HepG2 (cell line): ENCODE measurements around the gene RAB8A. TPM values are rescaled to one million over a fixed set of nuclear protein-coding genes. Genes with fewer than 3 reads are reported as not detected.

Experiments
- ATAC-seq: fragments of 200-7000 bp; cut with Tn5 transposase; 3 replicates; pipeline ENCODE4 v1.9.1; 2020; ENCODE audit warnings: mild to moderate bottlenecking, moderate library complexity
- BruUV-seq: library from RNA; stranded (reverse); fragments of 400-500 nt; replicated peaks from 2 replicates; lab custom pipeline; 2021; lab: Mats Ljungman, UMichigan
- CTCF ChIA-PET: fragments of 300-600 bp; formaldehyde crosslinking; extraction: SDS; loops from one replicate; lab custom pipeline; 2021; ENCODE audit warnings: low total read pairs, inconsistent platforms, low intra/inter-chr PET ratio; lab: Yijun Ruan, JAX
- POLR2A ChIA-PET: fragments of 350-600 bp; sonication (Branson Sonifier 250); formaldehyde crosslinking; loops from one replicate; lab custom pipeline; 2020; ENCODE audit warnings: antibody characterized with exemption, inconsistent platforms; lab: Yijun Ruan, JAX
- DNase-seq: peaks from one replicate; pipeline ENCODE4 v3.0.0-alpha.2; 2015; ENCODE audit warnings: low spot score
- FAIRE-seq: peaks from 3 replicates; lab custom pipeline; 2011; peaks lifted over from hg19 to GRCh38; lab: Jason Lieb, UNC
- H2AFZ ChIP-seq: one replicate; pipeline ENCODE4 v1.6.1; 2011; ENCODE audit warnings: low read length, inconsistent platforms
- H3K27ac ChIP-seq: fragments of 300-600 bp; 3 replicates; pipeline ENCODE4 v1.8.0; 2011; ENCODE audit warnings: mixed run types, mild to moderate bottlenecking, mixed read lengths, low read length, inconsistent platforms; ENCODE audit not compliant: insufficient read depth; ENCODE audit errors: extremely low read length
- H3K27me3 ChIP-seq, 2 experiments: fragments of 200-600 bp in 1 of 2; 2 replicates in 1 of 2; 3 replicates in 1 of 2; pipeline versions ENCODE4 v1.6.0 to v1.8.0; 2011; ENCODE audit warnings: low read length in 2 of 2, mild to moderate bottlenecking in 2 of 2, moderate library complexity in 2 of 2, inconsistent platforms in 1 of 2; ENCODE audit not compliant: insufficient read depth in 2 of 2, control insufficient read depth in 1 of 2
- H3K36me3 ChIP-seq, 2 experiments: fragments of 200-600 bp in 1 of 2; replicated peaks in 1 of 2; 2 replicates in 1 of 2; 3 replicates in 1 of 2; pipeline versions ENCODE4 v1.5.1 to v1.8.0; 2011; ENCODE audit warnings: low read length in 2 of 2, inconsistent platforms in 1 of 2; ENCODE audit not compliant: insufficient read depth in 2 of 2, control insufficient read depth in 1 of 2
- H3K4me1 ChIP-seq: 2 replicates; pipeline ENCODE4 v1.5.1; 2012; ENCODE audit warnings: low read length, inconsistent platforms; ENCODE audit not compliant: insufficient read depth
- H3K4me2 ChIP-seq: 2 replicates; pipeline ENCODE4 v1.6.0; 2011; ENCODE audit warnings: low read depth, low read length, inconsistent platforms
- H3K4me3 ChIP-seq, 3 experiments: fragments of 200-600 bp in 1 of 3; sonication (generic), shearing (Covaris generic) in 1 of 3; replicated peaks in 1 of 3; 2 replicates each; pipeline ENCODE4 v1.5.1; 2011 to 2016; ENCODE audit warnings: low read length in 3 of 3, inconsistent platforms in 2 of 3, low read depth in 2 of 3, mild to moderate bottlenecking in 2 of 3, control low read depth in 1 of 3, mixed read lengths in 1 of 3; ENCODE audit not compliant: insufficient read depth in 1 of 3
- H3K79me2 ChIP-seq: one replicate; pipeline ENCODE4 v1.6.1; 2011; ENCODE audit warnings: low read length, inconsistent platforms; ENCODE audit not compliant: insufficient read depth
- H3K9ac ChIP-seq: 2 replicates; pipeline ENCODE4 v1.6.0; 2011; ENCODE audit warnings: mild to moderate bottlenecking, low read depth, low read length, inconsistent platforms; ENCODE audit not compliant: insufficient read depth
- H3K9me3 ChIP-seq: 2 replicates; pipeline ENCODE4 v1.5.1; 2012; ENCODE audit warnings: mild to moderate bottlenecking, low read length
- H4K20me1 ChIP-seq: 2 replicates; pipeline ENCODE4 v1.6.0; 2011; ENCODE audit warnings: inconsistent platforms, mild to moderate bottlenecking, low read length, moderate library complexity; ENCODE audit not compliant: insufficient read depth
- ARNT ChIP-seq: fragments of 450-650 bp; IDR thresholded peaks from 2 replicates; pipeline ENCODE4 v1.6.1; 2017
- BHLHE40 ChIP-seq: IDR thresholded peaks from 2 replicates; pipeline ENCODE4 v1.6.1; 2011; ENCODE audit warnings: low read length, improper control_type of control experiment
- EZH2 ChIP-seq: conservative IDR thresholded peaks from 2 replicates; pipeline ENCODE4 v1.6.1; 2012; ENCODE audit warnings: mild to moderate bottlenecking, low read depth, low read length, moderate library complexity
- HNF4G ChIP-seq, 2 experiments: sonication (generic) in 1 of 2; formaldehyde crosslinking in 1 of 2; IDR thresholded peaks; 2 replicates each; pipeline versions ENCODE4 v1.4.0 to v1.6.1; 2011 to 2020; ENCODE audit warnings: borderline replicate concordance in 2 of 2, low read depth in 2 of 2, mild to moderate bottlenecking in 2 of 2, low read length in 1 of 2, missing genetic modification reagents in 1 of 2, moderate library complexity in 1 of 2
- PRMT3 ChIP-seq: sonication (generic); formaldehyde crosslinking; IDR thresholded peaks from 2 replicates; pipeline ENCODE4 v1.8.1; 2022; ENCODE audit warnings: low read depth, mild to moderate bottlenecking, moderate library complexity, missing genetic modification reagents, borderline replicate concordance
- SALL2 ChIP-seq: sonication (generic); formaldehyde crosslinking; IDR thresholded peaks from 2 replicates; pipeline ENCODE4 v1.8.1; 2023; ENCODE audit warnings: mild to moderate bottlenecking, missing genetic modification reagents, inconsistent platforms
- ZNF589 ChIP-seq: sonication (generic); formaldehyde crosslinking; conservative IDR thresholded peaks from 2 replicates; pipeline ENCODE4 v1.8.0; 2022; ENCODE audit warnings: mild to moderate bottlenecking, moderate library complexity, missing genetic modification reagents
- ZNF768 ChIP-seq: sonication (generic); formaldehyde crosslinking; IDR thresholded peaks from 2 replicates; pipeline ENCODE4 v1.4.0; 2020; ENCODE audit warnings: missing genetic modification reagents
- WGBS: methylation state at CpG from one replicate; pipeline ENCODE4 v1.1.6; 2017; ENCODE audit warnings: low lambda C conversion rate; 5-methylcytosine and 5-hydroxymethylcytosine counted together
- in situ Hi-C: cut with HindIII; loops from 2 replicates; pipeline ENCODE4 v1.10.0; 2017; ENCODE audit warnings: low pct_unique_long_range_greater_than_20kb; ENCODE audit not compliant: extremely low pct_ligation_motif_present
- intact Hi-C: fragments of 100-400 bp; cut with micrococcal nuclease; formaldehyde crosslinking; loops from one replicate; pipeline ENCODE4 v1.10.0; 2022; ENCODE audit not compliant: unreplicated experiment
- polyA plus RNA-seq, 8 experiments: library from polyadenylated mRNA; depleted of rRNA in 3 of 8; stranded (reverse) in 7 of 8; unstranded in 1 of 8; fragments of >200 nt; fragmentation: Illumina TruSeq in 4 of 8; extraction: Trizol in 4 of 8; gene quantifications; 2 replicates each; pipeline versions ENCODE4 v1.2.1 to v1.2.3, GENCODE V29; 2011 to 2016; ENCODE audit warnings: low read depth in 4 of 8, missing spikeins in 1 of 8, mixed read lengths in 1 of 8; ENCODE audit not compliant: insufficient read depth in 1 of 8
- total RNA-seq, 5 experiments: library from RNA; depleted of rRNA; stranded (reverse); fragments of >200 nt; fragmentation: Illumina TruSeq; extraction: Trizol; gene quantifications; 2 replicates each; pipeline ENCODE4 v1.2.3, GENCODE V29; 2016; ENCODE audit warnings: low read depth in 1 of 5
- TF ChIP-seq, protein P1 (sequence below): sonication (generic); formaldehyde crosslinking; IDR thresholded peaks from 2 replicates; pipeline ENCODE4 v1.5.0; 2020; ENCODE audit warnings: missing genetic modification reagents, mild to moderate bottlenecking, borderline replicate concordance
- TF ChIP-seq, protein P2 (sequence below): sonication (generic); formaldehyde crosslinking; IDR thresholded peaks from 2 replicates; pipeline ENCODE4 v1.9.0; 2021; ENCODE audit warnings: missing genetic modification reagents, mild to moderate bottlenecking, borderline replicate concordance

The RAB8A gene
- total and polyA plus RNA-seq, 2 of the 13 experiments (the other 11 are each of a cell fraction or from before 2014, with no cell fraction given): 36.7 to 45.0 TPM

GRCh38 chr19:16112778-16113177 is 1.1 kb downstream of the RAB8A start (continued):
- no peak for TF ChIP-seq PRMT3
- TF ChIP-seq BHLHE40: no peak
- TF ChIP-seq, protein P1, sequence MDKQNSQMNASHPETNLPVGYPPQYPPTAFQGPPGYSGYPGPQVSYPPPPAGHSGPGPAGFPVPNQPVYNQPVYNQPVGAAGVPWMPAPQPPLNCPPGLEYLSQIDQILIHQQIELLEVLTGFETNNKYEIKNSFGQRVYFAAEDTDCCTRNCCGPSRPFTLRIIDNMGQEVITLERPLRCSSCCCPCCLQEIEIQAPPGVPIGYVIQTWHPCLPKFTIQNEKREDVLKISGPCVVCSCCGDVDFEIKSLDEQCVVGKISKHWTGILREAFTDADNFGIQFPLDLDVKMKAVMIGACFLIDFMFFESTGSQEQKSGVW: no peak
- TF ChIP-seq ZNF589: no peak
- TF ChIP-seq HNF4G (IDR thresholded peaks at IDR 0.05; ENCODE audit: borderline replicate concordance, low read depth, low read length): no peak
- TF ChIP-seq HNF4G (CRISPR knock-in tag; IDR thresholded peaks at IDR 0.05; ENCODE audit: borderline replicate concordance, low read depth): no peak
- TF ChIP-seq SALL2: no peak
- TF ChIP-seq ARNT: no peak
- no peak for TF ChIP-seq EZH2

- in situ Hi-C loops: no loop called here
- Histone ChIP-seq H3K4me3 (no peak overlapping the region), H3K27me3 (no peaks in the 10 kb centered on the region; a peak in 1 of 5 replicates), H4K20me1 (peaks cover 5% of the 10 kb centered on the region; the same call in 1 of the 2 replicates), H2AFZ (no peak overlapping the region), H3K79me2 (peaks cover 40% of the 10 kb centered on the region), H3K27ac (no peak overlapping the region), H3K9me3 (no peaks in the 10 kb centered on the region), H3K4me2 (no peak overlapping the region), H3K4me1 (peaks cover 47% of the 10 kb centered on the region), H3K36me3 (peaks cover 4 to 14% of the 10 kb centered on the region in 2 experiments; a peak in 4 of 5 replicates), H3K9ac (no peak overlapping the region)
- ATAC-seq (no peak), DNase-seq (no peak), FAIRE-seq (no peak)
- peak; percentile 86; the same call in 1 of the 2 replicates for TF ChIP-seq ZNF768
- TF ChIP-seq, protein P2, sequence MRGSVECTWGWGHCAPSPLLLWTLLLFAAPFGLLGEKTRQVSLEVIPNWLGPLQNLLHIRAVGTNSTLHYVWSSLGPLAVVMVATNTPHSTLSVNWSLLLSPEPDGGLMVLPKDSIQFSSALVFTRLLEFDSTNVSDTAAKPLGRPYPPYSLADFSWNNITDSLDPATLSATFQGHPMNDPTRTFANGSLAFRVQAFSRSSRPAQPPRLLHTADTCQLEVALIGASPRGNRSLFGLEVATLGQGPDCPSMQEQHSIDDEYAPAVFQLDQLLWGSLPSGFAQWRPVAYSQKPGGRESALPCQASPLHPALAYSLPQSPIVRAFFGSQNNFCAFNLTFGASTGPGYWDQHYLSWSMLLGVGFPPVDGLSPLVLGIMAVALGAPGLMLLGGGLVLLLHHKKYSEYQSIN (CRISPR knock-in tag): no peak
- WGBS: 84% methylated on average over 2 of the region's 3 CpGs
- ChIA-PET POLR2A (no interaction called here), CTCF (no interaction called here)
- BruUV-seq: no TSS peak
- intact Hi-C loops: no loop called here
Measured at GRCh38 chr19:16113727-16114126, 2.0 kb downstream of the RAB8A start.
